Middle frontal gyrus (tissue), 1 donor: ENCODE results near the gene RFX3.
"Not testable (repeated sequence)": the region's sequence is repeated elsewhere in the genome, so short reads cannot be mapped to it uniquely, and the experiment has no call there.

Experiments
- DNase-seq: peaks from one replicate; pipeline ENCODE4 v3.0.0-alpha.2; 2015; ENCODE audit warnings: low spot score; ENCODE audit errors: extremely low spot score

RFX3 gene

DNA sequence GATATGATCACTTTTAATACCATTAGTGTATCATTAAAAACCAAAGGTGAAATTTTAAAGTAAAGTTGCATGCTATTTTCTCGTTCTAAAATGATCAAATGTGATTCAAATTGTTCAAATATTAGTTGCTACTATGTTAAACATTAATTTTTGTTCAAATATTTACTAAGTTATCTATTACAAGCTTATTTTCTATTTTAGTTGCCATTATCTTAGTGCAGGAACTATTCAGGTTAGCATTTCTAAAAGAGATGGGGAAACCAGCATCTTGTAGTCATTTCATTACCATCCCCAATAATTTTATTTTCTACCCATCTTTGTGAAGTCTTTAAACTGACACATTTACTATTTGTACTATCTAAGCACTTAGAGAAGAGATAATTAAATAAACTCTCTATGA is 166.0 kb downstream of the RFX3 start:
- DNase-seq: no peak

DNA sequence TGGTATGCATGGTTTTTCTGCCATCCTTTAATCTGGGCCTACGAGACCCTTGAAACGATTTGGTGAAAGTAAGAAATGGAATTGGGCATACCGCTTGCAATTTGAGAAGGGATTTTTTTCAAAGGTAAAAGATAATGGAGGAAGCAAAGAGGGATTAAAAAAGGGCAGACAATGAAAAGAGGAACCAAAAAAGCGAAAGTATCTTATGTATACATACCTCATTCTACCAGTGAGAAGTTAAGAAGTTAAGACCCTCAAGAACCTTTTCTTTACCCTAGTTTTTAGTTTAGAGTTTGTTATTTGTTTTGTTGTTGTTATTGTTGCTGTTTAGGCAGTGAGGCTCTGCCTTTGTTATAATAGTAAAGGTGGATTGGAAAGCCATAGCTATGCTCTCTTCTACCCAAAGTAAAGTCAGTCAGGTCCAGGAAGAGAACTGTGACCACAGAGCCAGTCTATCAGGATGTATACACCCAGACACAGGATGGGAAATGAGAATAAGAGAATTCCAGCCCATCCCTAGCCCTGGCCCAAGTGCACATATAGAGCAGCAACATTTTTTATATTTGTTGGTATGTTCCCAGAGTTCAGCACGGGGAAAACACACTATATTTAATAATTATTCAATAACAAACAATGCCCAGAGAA is 166.6 kb downstream of the RFX3 start:
- DNase-seq: no peak

DNA sequence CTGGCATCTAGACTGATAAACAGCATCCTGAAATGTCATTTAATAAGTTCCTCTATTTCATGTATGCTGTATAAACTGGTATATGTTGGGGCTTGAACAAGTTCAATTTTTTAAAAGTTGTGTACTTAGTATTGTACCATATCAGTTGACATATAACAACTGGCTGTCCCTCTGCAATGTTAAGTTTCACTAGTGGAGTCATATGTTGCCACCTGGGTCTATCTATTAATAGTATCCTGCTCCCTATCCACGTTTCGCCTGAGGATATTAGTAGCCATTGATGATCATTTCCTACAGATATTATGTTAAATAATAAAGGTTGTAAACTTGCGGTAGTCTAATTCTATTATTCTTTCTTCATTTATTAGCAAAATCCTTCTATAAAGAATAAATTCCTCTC is 177.6 kb downstream of the RFX3 start:
- no peak for DNase-seq

DNA sequence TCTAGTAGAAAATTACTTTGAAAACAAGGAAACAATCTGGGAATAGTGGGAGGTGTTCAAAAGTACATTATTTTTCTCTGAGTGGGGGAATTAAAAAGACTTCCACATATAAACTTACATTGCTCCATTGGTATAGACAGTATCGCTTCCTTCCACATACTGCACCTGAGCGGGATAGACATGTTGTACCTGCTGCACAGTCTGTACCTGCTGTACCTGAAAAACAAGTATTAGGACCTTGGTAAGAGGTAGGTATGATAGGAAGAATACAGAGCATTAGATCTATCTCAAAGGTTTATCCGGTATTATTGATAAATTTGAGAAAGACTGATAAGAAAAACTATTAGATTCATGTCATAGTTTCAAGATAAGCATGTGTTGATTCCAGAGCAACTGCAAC is 179.3 kb downstream of the RFX3 start:
- no peak for DNase-seq

DNA sequence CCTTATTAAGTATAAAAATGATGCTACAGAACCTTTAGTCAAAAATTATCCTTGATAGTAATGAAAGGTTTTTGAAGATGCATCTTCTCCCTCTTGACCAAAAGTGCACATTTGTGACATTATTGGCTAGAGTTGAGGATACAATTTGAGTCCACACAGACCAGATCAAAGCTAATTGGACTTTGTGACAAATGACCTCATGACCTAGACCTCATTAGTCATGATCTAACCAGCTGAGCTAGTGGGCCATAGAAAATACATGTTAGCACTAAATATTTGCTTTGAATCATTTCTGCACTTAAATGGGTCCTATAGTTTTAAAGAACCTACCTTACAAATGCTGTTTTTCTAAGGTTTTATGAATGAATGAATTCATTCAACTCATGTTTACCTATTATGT is 182.1 kb downstream of the RFX3 start:
- DNase-seq: no peak

DNA sequence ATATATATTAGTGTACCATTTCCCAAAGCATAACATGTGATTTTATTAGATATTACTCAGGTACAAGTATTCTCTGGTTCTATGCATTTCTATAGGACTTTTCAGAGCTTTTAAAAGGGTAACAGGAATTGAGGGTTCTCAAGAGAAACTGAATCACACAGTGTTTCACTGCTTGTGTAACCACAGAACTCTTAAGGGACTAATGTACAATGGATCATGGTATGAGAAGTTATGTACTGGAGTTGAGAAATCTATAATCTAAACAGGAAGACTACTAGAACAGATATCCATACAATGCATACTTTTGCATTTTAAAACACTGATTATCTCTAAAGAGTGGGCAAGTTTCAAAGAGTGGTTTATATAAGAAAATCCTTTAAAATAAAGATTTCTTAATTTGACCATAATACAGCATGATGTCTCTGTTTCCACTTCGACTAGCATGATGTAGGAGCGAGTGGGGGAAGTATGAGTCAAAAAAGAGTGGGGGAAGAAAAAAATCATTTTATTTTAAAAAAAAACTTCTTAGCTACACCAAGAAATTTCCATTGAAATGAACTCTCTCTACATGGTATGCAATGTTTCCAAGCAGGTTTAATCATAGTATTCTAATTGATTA is 183.5 kb downstream of the RFX3 start:
- no peak for DNase-seq

DNA sequence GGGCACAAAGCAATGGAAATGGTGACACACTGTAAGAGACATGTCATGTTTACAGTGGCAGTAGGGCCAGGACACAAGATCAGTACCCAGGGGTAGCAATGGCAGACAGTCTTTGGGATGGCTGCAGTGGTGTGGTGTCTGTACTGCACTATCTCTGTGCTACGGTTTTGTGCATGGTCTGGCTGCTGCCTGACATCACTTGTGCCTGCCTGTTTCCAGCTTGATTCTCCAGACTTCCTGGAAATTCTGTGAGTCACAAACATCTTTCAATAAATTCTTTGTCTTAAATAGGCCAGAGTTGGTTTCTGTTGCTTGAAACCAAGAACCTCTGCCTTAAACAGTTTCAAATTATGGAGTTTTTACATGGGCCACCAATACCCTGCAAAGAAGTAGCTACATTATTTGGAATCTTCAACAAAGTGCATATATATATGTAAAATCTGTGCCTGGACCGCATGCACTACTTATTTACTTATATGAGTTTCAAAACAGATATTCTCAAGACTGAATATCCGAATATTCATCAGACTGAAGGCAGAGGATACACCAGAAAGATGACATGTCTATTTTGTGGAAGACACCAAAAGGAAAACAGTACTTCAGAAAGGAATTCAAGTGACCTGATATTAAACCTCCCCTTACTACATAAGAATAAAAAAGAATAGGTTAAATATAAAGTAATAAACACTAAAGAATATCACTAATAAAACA is 188.1 kb downstream of the RFX3 start:
- DNase-seq: no peak

DNA sequence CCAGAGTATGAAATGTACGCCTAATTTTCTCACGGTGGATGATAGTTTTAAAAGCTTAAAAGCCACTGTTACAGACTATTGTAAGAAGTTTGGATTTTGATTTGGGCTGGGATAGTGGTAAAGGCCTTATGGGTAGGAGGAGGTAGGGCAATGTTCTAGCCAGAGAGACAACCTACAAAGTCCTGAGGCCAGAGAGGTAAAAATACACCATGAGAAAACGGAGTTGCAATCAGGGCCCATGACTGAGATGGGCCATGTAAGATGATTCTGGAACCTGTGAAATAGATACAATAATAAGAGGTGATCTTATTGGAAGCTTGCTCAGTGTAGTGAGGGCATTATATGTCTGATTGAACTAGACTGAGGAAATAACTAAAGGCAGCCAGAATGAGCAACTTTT is 188.8 kb downstream of the RFX3 start:
- DNase-seq: no peak

DNA sequence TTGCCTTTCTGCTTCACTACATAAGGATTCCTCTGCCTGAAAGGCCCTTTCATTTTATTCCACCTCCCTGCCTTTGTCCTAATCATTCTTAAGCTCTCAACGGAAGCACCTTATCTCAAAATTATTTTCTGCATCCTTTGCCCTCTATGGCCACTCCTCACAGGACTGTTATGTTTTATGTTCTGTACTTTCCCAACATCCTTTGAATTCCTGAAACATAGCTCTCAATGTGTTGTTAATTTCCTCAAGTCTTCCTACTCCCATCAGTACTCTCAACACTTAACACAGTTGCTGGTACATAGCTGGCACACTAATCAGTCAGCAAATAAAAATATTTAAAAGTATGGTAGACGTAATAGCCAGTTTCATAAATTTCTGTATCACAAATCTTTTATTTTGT is 193.0 kb downstream of the RFX3 start:
- no peak for DNase-seq

DNA sequence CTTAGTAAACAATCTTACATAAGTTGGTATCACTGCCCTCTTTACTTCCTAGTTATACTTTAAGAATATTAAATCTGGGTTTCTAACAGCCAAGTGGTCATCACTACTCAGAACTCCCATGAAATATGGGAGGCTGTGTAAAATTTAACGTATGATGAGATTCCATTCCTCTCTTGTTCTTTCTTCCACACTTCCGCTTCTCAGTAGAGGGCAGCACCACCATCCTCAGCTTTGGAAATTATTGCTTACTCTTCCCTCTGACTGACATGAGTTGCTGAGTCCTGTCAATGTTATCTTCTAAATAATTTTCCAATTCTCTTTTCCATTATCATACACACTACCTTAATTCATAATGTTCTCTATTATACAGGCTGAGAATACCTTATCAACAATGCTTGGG is 194.0 kb downstream of the RFX3 start:
- no peak for DNase-seq

DNA sequence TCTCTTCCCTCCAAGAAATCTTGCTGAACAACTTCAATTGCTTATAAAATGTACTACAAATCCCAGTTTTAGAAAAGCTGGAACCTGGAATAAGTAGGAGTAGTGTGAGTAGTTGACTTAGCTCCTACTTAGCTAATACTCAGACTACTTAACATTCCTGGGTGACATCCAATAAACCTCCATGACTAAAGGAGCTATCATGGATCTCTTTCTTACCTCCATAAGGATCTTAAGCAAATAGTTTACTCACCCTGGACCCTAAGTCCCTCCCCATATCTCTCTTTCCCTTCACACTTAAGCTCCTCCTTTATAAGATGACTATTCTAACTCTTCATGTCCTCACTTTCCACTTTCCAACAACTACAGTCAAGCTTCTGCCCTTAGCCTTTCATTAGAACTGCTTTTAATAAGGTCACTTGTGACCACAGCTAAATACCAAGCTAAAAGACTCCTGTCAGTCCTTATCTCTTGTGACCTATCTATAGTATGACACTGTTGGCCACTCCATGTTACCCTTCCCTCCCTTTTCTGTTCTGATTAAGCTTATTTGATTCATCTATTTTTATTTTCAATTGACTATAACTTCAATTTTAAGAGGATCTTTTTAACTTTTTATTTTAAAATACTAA is 194.9 kb downstream of the RFX3 start:
- DNase-seq: no peak

DNA sequence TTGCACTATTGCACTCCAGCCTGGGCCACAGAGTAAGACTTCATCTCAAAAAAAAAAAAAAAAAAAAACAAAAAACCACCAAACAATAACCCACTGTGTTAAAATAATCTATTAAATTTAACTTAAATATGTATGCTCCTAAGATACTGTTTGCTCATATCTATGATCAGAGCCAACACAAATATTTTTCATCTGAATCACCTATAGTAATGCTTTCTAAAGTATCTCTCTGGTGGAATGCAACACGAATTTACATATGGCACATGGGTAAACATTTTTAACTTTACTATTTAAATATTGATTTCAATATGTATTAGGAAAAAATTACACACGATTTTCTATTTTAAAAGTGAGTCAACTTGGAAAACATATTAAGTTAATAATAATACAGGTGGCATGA is 196.4 kb downstream of the RFX3 start:
- DNase-seq: no peak

DNA sequence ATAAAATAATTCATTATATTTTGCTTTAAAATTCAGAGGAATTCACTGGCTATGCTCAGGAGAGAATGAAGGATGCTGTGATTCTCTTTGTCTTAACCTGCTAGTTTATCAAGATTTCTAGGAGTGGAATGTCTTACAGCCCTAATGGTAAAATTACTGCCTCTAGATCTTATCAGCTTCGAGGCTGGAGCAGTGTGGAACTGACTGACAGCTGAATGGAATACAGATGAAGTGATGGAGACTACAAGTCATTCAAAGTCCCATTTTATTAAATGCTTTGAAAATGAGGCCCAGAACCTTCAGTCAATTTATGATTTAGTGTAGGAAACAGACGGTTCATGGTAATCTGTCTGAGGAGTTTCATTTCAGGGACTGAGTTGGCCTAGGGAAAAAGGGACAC is 202.1 kb downstream of the RFX3 start:
- DNase-seq: no peak

DNA sequence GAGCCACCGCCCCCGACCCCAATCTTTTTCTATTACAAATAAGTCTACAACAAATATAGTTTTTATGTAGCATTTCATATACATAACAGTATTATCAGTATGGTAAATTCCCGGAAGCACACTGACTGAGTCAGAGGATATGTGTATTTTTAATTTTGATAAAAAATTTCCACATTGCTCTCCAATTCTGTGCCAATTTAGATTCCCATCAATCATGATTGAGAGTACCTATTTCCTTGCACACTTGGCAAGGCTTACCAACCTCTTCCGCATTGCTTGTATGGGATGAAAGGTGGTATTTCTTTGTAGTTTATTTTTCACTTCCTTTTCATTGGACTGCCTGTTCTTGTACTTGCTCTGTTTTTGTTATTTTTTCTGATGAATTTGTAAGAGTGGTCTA is 204.6 kb downstream of the RFX3 start:
- DNase-seq: no peak

DNA sequence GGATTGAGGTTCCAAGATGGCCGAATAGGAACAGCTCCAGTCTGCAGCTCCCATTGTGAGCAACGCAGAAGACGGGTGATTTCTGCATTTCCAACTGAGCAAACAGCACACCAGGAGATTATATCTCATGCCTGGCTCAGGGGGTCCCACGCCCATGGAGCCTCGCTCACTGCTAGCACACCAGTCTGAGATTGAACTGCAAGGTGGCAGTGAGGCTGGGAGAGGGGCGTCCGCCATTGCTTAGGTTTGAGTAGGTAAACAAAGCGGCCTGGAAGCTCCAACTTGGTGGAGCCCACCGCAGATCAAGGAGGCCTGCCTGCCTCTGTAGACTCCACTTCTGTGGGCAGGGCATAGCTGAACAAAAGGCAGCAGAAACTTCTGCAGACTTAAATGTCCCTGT is 213.2 kb downstream of the RFX3 start:
- not testable (repeated sequence) for DNase-seq

DNA sequence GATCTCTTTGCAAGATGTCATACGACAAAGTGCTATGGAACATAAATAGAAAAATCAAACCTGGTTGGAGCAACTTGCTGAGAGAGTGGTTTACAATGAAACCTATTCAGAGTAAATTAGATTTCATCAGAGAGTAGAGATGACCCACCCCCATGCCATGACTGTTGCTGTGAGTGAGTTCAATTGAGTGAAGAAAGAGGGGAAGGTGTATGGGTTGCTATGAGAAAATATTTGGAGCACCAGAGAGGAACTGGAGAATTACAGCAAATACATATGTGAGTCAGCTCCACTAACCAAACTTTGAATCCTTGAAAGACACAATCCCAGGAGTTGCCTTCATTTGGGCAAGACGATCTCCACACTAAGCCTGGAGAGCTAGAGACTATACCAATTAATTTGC is 217.2 kb downstream of the RFX3 start:
- DNase-seq: no peak

DNA sequence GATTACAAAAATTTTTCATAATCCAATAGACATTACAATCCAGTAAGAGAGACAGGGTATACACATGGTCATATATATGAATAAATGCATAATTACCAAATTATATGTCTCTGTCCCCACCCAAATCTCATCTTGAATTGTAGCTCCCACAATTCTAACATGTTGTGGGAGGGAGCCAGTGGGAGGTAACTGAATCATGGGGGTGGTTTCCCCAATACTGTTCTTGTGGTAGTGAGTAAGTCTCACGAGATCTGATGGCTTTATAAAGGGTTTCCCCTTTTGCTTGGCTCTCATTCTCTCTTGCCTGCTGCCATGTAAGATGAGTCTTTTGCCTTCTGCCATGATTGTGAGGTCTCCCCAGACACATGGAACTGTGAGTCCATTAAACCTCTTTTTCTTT is 221.4 kb downstream of the RFX3 start:
- DNase-seq: not testable (repeated sequence)

DNA sequence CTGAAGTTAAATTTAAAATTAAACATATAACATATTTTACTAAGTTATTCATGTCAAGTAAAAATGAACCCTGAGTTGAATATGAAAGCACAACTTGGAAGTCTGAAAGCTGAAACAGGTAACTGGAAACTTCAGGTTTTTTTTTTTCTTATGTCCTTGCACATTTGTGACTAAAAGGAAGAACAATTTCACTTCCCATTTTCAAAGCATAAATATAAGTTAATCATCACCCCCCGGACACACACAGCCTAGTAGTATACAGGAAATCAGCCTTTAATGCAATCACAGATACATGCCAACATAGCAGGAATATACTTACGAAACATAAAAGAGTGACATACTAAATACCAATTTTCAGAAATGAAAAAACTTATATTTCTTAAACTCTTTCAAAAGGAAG is 225.9 kb downstream of the RFX3 start:
- no peak for DNase-seq

DNA sequence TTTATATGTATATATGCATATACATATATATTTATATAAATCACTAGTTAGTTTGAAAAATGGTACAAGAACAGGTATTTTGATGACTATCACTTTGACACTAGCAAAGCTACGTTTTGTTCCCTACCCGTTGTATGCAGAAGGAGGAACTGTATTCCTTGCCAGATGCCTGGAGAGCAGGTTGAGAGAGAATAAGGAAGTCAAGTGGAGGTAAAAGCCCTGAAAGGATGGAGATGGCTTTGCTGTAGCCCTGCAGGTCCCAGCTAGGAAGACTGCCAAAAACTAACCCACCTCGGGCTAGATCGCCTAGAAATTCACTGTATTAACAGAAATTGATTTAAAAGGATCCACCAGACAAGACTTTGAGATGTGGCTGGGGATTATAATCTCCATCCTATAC is 229.3 kb downstream of the RFX3 start:
- no peak for DNase-seq

DNA sequence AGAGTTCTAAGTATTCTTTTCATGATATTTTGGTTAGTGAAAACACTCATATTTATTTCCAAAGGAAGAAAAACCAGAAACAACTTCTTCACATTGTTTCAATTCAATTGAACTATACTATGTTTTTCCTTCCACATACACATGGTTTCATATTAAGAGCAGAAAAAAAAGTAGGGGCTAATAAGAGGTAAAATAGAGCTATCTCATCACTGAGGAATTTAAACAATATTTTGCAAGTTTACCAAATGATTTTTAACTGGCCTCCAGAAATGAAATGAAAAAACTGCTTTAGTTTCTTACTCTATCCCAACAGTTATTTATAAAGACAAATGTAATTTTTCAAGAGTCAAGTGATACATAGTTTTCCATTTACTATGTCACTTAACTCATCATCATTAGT is 233.5 kb downstream of the RFX3 start:
- DNase-seq: no peak

DNA sequence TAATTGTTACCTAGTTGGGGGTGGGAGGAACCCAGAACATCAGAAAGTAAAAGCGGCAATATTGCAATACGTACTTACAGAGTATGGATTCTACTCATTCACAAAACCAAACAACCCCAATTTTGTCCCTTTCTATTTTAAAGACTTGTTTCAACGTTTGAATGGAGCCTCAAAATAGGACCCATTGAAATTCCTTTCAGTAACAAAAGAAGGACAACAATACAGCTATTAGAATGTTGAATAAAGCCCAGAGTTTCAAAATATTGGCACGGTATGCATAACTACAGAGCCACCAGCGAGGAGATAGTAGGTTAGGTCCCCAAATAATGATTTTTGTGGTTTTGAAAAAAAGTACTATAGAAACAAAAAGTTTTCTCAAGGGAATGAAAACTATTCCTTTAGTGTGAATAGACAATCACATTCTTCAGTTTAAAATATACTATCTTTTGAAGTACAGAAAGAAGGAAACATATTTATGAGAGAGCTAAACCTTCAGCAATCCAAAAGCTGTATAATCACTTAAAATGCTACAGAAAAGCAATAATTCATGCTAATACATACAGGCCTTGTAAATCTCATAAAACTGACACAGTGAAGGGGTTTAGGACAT is 235.5 kb downstream of the RFX3 start:
- DNase-seq: no peak

DNA sequence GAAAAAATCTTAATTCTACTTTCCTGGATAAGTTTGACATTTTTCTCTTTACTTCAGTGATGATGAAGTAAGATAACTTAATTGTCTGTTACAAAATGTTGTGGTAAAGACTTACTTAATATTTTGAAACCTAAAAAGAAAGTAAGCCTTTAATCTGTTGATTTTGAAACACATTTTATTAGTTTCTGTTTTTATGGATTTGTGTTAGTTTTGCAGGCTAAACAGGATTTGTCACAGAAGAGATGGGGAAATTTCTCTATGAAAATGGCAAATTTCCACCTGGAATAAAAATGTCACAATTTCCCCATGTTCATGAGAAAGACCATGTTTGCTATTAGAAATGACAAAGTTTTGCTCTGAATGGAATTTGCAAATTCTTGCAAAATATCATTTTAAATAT is 237.1 kb downstream of the RFX3 start:
- DNase-seq: no peak
